ENCODE measurements around the gene NTM.

Gene NTM

GRCh38 chr11:131888230-131888855 lies 517.9 kb downstream of the NTM start:
- DNase-seq (ENCODE audit: low read depth, low spot score) = peak; percentile 92
- H3K4me3 ChIP-seq (ENCODE audit: low read depth, low read length) = no peak overlapping the region
- no peak for TF ChIP-seq CTCF (IDR thresholded peaks at IDR 0.05; ENCODE audit: low read depth, low read length)
- in situ Hi-C loops (cut with HindIII; ENCODE audit: low sequenced_read_pairs) = no loop called here

GRCh38 chr11:131889146-131889577 lies 518.7 kb downstream of the NTM start:
- no peak for TF ChIP-seq CTCF (IDR thresholded peaks at IDR 0.05; ENCODE audit: low read depth, low read length)
- in situ Hi-C loops (cut with HindIII; ENCODE audit: low sequenced_read_pairs) = no loop called here
- peak; percentile 93 for DNase-seq (ENCODE audit: low read depth, low spot score)
- no peak overlapping the region for H3K4me3 ChIP-seq (ENCODE audit: low read depth, low read length)

- H3K4me3 ChIP-seq (ENCODE audit: low read depth, low read length) = no peak overlapping the region
- peak; percentile 20 for TF ChIP-seq CTCF (IDR thresholded peaks at IDR 0.05; ENCODE audit: low read depth, low read length)
- DNase-seq (ENCODE audit: low read depth, low spot score) = peak; percentile 45
- in situ Hi-C loops (cut with HindIII; ENCODE audit: low sequenced_read_pairs) = no loop called here
Observed at GRCh38 chr11:131889760-131890581, 519.6 kb downstream of the NTM start.

- H3K4me3 ChIP-seq (ENCODE audit: low read depth, low read length) = no peak overlapping the region
- DNase-seq (ENCODE audit: low read depth, low spot score) = no peak
- in situ Hi-C loops (cut with HindIII; ENCODE audit: low sequenced_read_pairs) = no loop called here
- no peak for TF ChIP-seq CTCF (IDR thresholded peaks at IDR 0.05; ENCODE audit: low read depth, low read length)
Observed at GRCh38 chr11:131893103-131893890, 522.9 kb downstream of the NTM start.

- no peak for DNase-seq (ENCODE audit: low read depth, low spot score)
- no peak for TF ChIP-seq CTCF (IDR thresholded peaks at IDR 0.05; ENCODE audit: low read depth, low read length)
- in situ Hi-C loops (cut with HindIII; ENCODE audit: low sequenced_read_pairs) = no loop called here
- no peak overlapping the region for H3K4me3 ChIP-seq (ENCODE audit: low read depth, low read length)
Observed at GRCh38 chr11:131893988-131894387, 523.6 kb downstream of the NTM start.

Measured in astrocyte of the spinal cord (primary cell).